ENCODE measurements around the gene IP6K1.
"Not testable (repeated sequence)": the region's sequence is repeated elsewhere in the genome, so short reads cannot be mapped to it uniquely, and the experiment has no call there.

IP6K1 gene

DNA sequence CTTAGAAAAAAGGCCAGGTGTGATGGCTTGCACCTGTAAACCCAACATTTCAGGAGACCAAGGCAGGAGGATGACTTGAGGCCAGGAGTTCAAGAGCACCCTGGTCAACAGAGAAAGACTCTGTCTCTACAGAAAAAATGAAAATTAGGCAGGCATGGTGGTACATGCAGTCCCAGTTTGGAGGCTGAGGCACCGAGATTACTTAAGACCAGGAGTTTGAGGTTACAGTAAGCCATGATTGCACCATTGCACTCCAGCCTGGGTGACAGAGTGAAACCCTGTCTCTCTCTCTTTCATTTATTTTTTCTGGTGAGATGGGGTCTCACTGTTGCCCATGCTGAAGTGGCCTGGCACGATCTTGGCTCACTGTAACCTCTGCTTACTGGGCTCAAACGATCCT, 24.7 kb downstream of the IP6K1 start:
- no peaks in the 10 kb centered on the region for H3K9me3 Mint-ChIP-seq
- no peaks in the 10 kb centered on the region for H3K27me3 Mint-ChIP-seq (ENCODE audit: low read depth)
- H3K27ac Mint-ChIP-seq: no peak overlapping the region
- H3K36me3 Mint-ChIP-seq (ENCODE audit: low read depth): no peaks in the 10 kb centered on the region
- H3K4me1 Mint-ChIP-seq (ENCODE audit: low read depth): peaks cover 2% of the 10 kb centered on the region
- no peak overlapping the region for H3K4me3 Mint-ChIP-seq
- DNase-seq (ENCODE audit: low spot score): no peak

GRCh38 chr3:49759226-49759625, 27.1 kb downstream of the IP6K1 start:
- Mint-ChIP-seq H3K4me1 (ENCODE audit: low read depth) (peaks cover 2% of the 10 kb centered on the region), H3K27me3 (ENCODE audit: low read depth) (no peaks in the 10 kb centered on the region), H3K27ac (no peak overlapping the region), H3K9me3 (no peaks in the 10 kb centered on the region), H3K36me3 (ENCODE audit: low read depth) (no peaks in the 10 kb centered on the region), H3K4me3 (no peak overlapping the region)
- DNase-seq (ENCODE audit: low spot score): no peak

GRCh38 chr3:49757197-49757596, 29.1 kb downstream of the IP6K1 start:
- H3K27me3 Mint-ChIP-seq (ENCODE audit: low read depth): no peaks in the 10 kb centered on the region
- H3K9me3 Mint-ChIP-seq: no peaks in the 10 kb centered on the region
- DNase-seq (ENCODE audit: low spot score): no peak
- no peak overlapping the region for H3K4me3 Mint-ChIP-seq
- peaks cover 2% of the 10 kb centered on the region for H3K4me1 Mint-ChIP-seq (ENCODE audit: low read depth)
- no peaks in the 10 kb centered on the region for H3K36me3 Mint-ChIP-seq (ENCODE audit: low read depth)
- no peak overlapping the region for H3K27ac Mint-ChIP-seq

GRCh38 chr3:49756036-49756435, 30.3 kb downstream of the IP6K1 start:
- Mint-ChIP-seq H3K4me3 (no peak overlapping the region), H3K27me3 (ENCODE audit: low read depth) (no peaks in the 10 kb centered on the region), H3K27ac (no peak overlapping the region), H3K9me3 (no peaks in the 10 kb centered on the region), H3K36me3 (ENCODE audit: low read depth) (no peaks in the 10 kb centered on the region), H3K4me1 (ENCODE audit: low read depth) (peaks cover 2% of the 10 kb centered on the region)
- DNase-seq (ENCODE audit: low spot score): no peak

GRCh38 chr3:49754536-49754935, 31.8 kb downstream of the IP6K1 start:
- Mint-ChIP-seq H3K9me3 (no peaks in the 10 kb centered on the region), H3K4me1 (ENCODE audit: low read depth) (peaks cover 3% of the 10 kb centered on the region), H3K36me3 (ENCODE audit: low read depth) (peaks cover 3% of the 10 kb centered on the region), H3K27ac (no peak overlapping the region), H3K4me3 (no peak overlapping the region), H3K27me3 (ENCODE audit: low read depth) (no peaks in the 10 kb centered on the region)
- no peak for DNase-seq (ENCODE audit: low spot score)

- DNase-seq (ENCODE audit: low spot score): no peak
- no peaks in the 10 kb centered on the region for H3K9me3 Mint-ChIP-seq
- H3K27ac Mint-ChIP-seq: no peak overlapping the region
- peaks cover 7% of the 10 kb centered on the region for H3K36me3 Mint-ChIP-seq (ENCODE audit: low read depth)
- H3K27me3 Mint-ChIP-seq (ENCODE audit: low read depth): no peaks in the 10 kb centered on the region
- no peak overlapping the region for H3K4me3 Mint-ChIP-seq
- peaks cover 1% of the 10 kb centered on the region for H3K4me1 Mint-ChIP-seq (ENCODE audit: low read depth)
These were observed 34.8 kb downstream of the IP6K1 start for GRCh38 chr3:49751501-49751900.

- Mint-ChIP-seq H3K27ac (no peak overlapping the region), H3K36me3 (ENCODE audit: low read depth) (peaks cover 11% of the 10 kb centered on the region), H3K4me3 (no peak overlapping the region), H3K9me3 (no peaks in the 10 kb centered on the region), H3K4me1 (ENCODE audit: low read depth) (peaks cover 1% of the 10 kb centered on the region), H3K27me3 (ENCODE audit: low read depth) (no peaks in the 10 kb centered on the region)
- DNase-seq (ENCODE audit: low spot score): no peak
These were observed 36.3 kb downstream of the IP6K1 start for GRCh38 chr3:49750056-49750455.

GRCh38 chr3:49748874-49749273, 37.5 kb downstream of the IP6K1 start:
- H3K36me3 Mint-ChIP-seq (ENCODE audit: low read depth): peaks cover 18% of the 10 kb centered on the region
- not testable (repeated sequence) for H3K27me3 Mint-ChIP-seq (ENCODE audit: low read depth); H3K9me3 Mint-ChIP-seq; H3K4me1 Mint-ChIP-seq (ENCODE audit: low read depth); DNase-seq (ENCODE audit: low spot score); H3K27ac Mint-ChIP-seq; H3K4me3 Mint-ChIP-seq

DNA sequence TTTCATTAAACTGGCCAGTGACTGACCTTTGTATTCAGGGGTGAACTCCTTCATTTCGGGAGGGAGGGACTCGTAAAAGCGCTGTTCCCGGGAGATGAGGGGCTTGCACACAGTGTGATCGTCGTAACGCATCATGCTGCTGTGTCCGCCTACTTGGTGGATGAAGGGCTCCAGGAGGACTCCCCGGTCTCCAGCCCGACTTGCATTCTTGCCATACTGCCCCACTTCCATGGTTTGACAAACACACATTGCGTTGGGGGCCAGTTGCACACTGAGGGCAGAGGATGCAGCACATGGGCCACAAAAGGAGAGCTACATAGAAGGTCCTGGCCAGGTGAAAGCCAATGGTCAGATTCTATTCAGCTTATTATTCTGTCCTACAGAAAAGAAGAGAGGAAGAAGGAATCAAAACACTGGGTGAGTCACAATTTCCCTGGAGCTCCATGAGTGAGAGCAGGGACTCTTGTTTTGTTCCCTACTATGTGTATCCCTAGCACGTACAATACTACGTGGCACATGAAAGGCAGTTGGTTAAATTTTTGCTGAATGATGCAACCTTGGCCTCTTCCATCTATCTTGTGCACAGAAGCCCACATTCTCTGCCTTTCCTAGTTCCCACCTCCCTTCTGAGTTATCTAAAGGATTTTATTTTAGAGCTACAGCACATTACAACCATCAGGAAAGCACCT, 38.4 kb downstream of the IP6K1 start:
- Mint-ChIP-seq H3K27me3 (ENCODE audit: low read depth) (no peaks in the 10 kb centered on the region), H3K36me3 (ENCODE audit: low read depth) (peaks cover 18% of the 10 kb centered on the region), H3K9me3 (no peaks in the 10 kb centered on the region), H3K27ac (no peak overlapping the region), H3K4me1 (ENCODE audit: low read depth) (peaks cover 1% of the 10 kb centered on the region), H3K4me3 (no peak overlapping the region)
- no peak for DNase-seq (ENCODE audit: low spot score)

GRCh38 chr3:49745986-49746385, 40.4 kb downstream of the IP6K1 start:
- H3K27me3 Mint-ChIP-seq (ENCODE audit: low read depth): no peaks in the 10 kb centered on the region
- no peak overlapping the region for H3K27ac Mint-ChIP-seq
- peaks cover 1% of the 10 kb centered on the region for H3K4me1 Mint-ChIP-seq (ENCODE audit: low read depth)
- H3K4me3 Mint-ChIP-seq: no peak overlapping the region
- DNase-seq (ENCODE audit: low spot score): no peak
- H3K9me3 Mint-ChIP-seq: no peaks in the 10 kb centered on the region
- peaks cover 18% of the 10 kb centered on the region for H3K36me3 Mint-ChIP-seq (ENCODE audit: low read depth)

DNA sequence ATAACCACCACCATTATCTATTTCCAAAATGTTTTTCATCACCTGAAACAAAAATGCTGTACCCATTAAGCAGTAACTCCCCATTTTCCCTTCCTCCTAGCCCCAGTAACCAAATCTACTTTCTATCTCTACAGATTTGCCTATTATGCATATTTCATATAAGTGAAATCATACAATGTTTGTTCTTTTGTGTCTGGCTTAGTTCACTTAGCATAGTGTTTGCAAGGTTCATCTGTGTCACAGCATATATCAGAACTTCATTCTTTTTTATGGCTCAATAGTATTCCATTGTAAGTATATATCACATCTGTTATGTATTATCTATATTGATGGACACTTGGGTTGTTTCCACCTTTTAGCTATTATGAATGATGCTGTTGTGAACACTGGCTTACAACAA, 45.9 kb downstream of the IP6K1 start:
- Mint-ChIP-seq H3K4me1 (ENCODE audit: low read depth) (peaks cover 3% of the 10 kb centered on the region), H3K9me3 (no peaks in the 10 kb centered on the region), H3K27me3 (ENCODE audit: low read depth) (no peaks in the 10 kb centered on the region), H3K27ac (no peak overlapping the region), H3K4me3 (no peak overlapping the region), H3K36me3 (ENCODE audit: low read depth) (peaks cover 29% of the 10 kb centered on the region)
- no peak for DNase-seq (ENCODE audit: low spot score)

GRCh38 chr3:49738067-49738713, 48.2 kb downstream of the IP6K1 start:
- H3K4me3 Mint-ChIP-seq: no peak overlapping the region
- DNase-seq (ENCODE audit: low spot score): no peak
- H3K4me1 Mint-ChIP-seq (ENCODE audit: low read depth): peaks cover 3% of the 10 kb centered on the region
- H3K27ac Mint-ChIP-seq: peak overlapping the region; percentile 53
- H3K36me3 Mint-ChIP-seq (ENCODE audit: low read depth): peaks cover 23% of the 10 kb centered on the region
- no peaks in the 10 kb centered on the region for H3K9me3 Mint-ChIP-seq
- no peaks in the 10 kb centered on the region for H3K27me3 Mint-ChIP-seq (ENCODE audit: low read depth)

- no peak overlapping the region for H3K4me3 Mint-ChIP-seq
- H3K4me1 Mint-ChIP-seq (ENCODE audit: low read depth): peaks cover 3% of the 10 kb centered on the region
- no peak for DNase-seq (ENCODE audit: low spot score)
- no peaks in the 10 kb centered on the region for H3K9me3 Mint-ChIP-seq
- no peaks in the 10 kb centered on the region for H3K27me3 Mint-ChIP-seq (ENCODE audit: low read depth)
- H3K27ac Mint-ChIP-seq: no peak overlapping the region
- peaks cover 37% of the 10 kb centered on the region for H3K36me3 Mint-ChIP-seq (ENCODE audit: low read depth)
These were observed 51.6 kb downstream of the IP6K1 start for GRCh38 chr3:49734752-49735151.

- peaks cover under 1% of the 10 kb centered on the region for H3K4me1 Mint-ChIP-seq (ENCODE audit: low read depth)
- no peaks in the 10 kb centered on the region for H3K9me3 Mint-ChIP-seq
- no peaks in the 10 kb centered on the region for H3K27me3 Mint-ChIP-seq (ENCODE audit: low read depth)
- peaks cover 36% of the 10 kb centered on the region for H3K36me3 Mint-ChIP-seq (ENCODE audit: low read depth)
- H3K27ac Mint-ChIP-seq: no peak overlapping the region
- no peak for DNase-seq (ENCODE audit: low spot score)
- no peak overlapping the region for H3K4me3 Mint-ChIP-seq
These were observed 52.8 kb downstream of the IP6K1 start for GRCh38 chr3:49733551-49733950.

- Mint-ChIP-seq H3K9me3 (no peaks in the 10 kb centered on the region), H3K27me3 (ENCODE audit: low read depth) (no peaks in the 10 kb centered on the region), H3K4me1 (ENCODE audit: low read depth) (no peaks in the 10 kb centered on the region), H3K27ac (no peak overlapping the region), H3K36me3 (ENCODE audit: low read depth) (peaks cover 32% of the 10 kb centered on the region), H3K4me3 (no peak overlapping the region)
- no peak for DNase-seq (ENCODE audit: low spot score)
These were observed 53.7 kb downstream of the IP6K1 start for GRCh38 chr3:49732597-49732996.
